ENCODE results near the gene DTX3.
"Not testable (repeated sequence)": the region's sequence is repeated elsewhere in the genome, so short reads cannot be mapped to it uniquely, and the experiment has no call there.

GRCh38 chr12:57656408-57656807 lies 51.8 kb downstream of the DTX3 start:
- TF ChIP-seq CTCF, EZH2phosphoT487 (IDR thresholded peaks at IDR 0.05): not testable (repeated sequence)
